PFSK-1 (cell line): ENCODE data around the gene RNF145.

Source experiments
- FOXP2 ChIP-seq: optimal IDR thresholded peaks from 2 replicates; pipeline ENCODE3; 2011; ENCODE audit warnings: borderline replicate concordance, control low read depth, inconsistent platforms; ENCODE audit not compliant: insufficient read depth; ENCODE audit errors: extremely low read length, extremely low read depth
- POLR2AphosphoS5 ChIP-seq: IDR thresholded peaks from 2 replicates; pipeline ENCODE4 v1.6.1; 2012; ENCODE audit warnings: low read depth, mild to moderate bottlenecking, control low read depth, low read length, moderate library complexity
- TF ChIP-seq, protein P1 (sequence below), 2 experiments: IDR thresholded peaks; 2 replicates each; pipeline versions ENCODE4 v1.6.1 to v1.8.0; 2011 to 2012; ENCODE audit warnings: low read depth in 2 of 2, low read length in 2 of 2, control low read depth in 1 of 2, inconsistent platforms in 1 of 2, mild to moderate bottlenecking in 1 of 2, moderate library complexity in 1 of 2; ENCODE audit not compliant: insufficient read depth in 1 of 2

DNA sequence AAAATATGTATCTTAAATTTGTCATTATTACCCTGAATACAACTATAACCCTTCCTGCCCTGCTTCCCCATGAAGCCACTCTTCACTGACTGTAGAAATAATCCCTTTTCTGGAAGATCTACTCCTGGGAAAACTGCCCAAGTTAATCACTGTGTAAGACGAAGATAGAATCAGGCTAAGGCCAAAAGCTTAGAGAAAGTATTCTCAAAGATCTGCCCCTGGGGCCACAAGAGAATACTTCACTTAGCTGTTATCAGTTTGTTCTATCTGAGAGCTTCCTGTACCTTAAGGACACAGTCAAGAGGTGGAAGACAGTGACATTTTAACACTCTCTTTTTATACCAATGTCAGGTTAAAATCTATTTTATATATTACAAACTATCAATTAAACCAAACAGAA is 33.8 kb downstream of the RNF145 start:
- TF ChIP-seq, protein P1, sequence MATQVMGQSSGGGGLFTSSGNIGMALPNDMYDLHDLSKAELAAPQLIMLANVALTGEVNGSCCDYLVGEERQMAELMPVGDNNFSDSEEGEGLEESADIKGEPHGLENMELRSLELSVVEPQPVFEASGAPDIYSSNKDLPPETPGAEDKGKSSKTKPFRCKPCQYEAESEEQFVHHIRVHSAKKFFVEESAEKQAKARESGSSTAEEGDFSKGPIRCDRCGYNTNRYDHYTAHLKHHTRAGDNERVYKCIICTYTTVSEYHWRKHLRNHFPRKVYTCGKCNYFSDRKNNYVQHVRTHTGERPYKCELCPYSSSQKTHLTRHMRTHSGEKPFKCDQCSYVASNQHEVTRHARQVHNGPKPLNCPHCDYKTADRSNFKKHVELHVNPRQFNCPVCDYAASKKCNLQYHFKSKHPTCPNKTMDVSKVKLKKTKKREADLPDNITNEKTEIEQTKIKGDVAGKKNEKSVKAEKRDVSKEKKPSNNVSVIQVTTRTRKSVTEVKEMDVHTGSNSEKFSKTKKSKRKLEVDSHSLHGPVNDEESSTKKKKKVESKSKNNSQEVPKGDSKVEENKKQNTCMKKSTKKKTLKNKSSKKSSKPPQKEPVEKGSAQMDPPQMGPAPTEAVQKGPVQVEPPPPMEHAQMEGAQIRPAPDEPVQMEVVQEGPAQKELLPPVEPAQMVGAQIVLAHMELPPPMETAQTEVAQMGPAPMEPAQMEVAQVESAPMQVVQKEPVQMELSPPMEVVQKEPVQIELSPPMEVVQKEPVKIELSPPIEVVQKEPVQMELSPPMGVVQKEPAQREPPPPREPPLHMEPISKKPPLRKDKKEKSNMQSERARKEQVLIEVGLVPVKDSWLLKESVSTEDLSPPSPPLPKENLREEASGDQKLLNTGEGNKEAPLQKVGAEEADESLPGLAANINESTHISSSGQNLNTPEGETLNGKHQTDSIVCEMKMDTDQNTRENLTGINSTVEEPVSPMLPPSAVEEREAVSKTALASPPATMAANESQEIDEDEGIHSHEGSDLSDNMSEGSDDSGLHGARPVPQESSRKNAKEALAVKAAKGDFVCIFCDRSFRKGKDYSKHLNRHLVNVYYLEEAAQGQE (IDR thresholded peaks at IDR 0.05; ENCODE audit: insufficient read depth in 1 of 2, low read depth in 2 of 2, low read length in 2 of 2) = peak in 1 of 2 experiments; percentile 39; a peak in 1 of 4 replicates
- TF ChIP-seq POLR2AphosphoS5 (no peak), FOXP2 (no peak)
